ENCODE data around the gene RARA.
"Not testable (repeated sequence)": the region's sequence is repeated elsewhere in the genome, so short reads cannot be mapped to it uniquely, and the experiment has no call there.

The RARA gene

GRCh38 chr17:40299159-40299757 lies 9.7 kb upstream of the RARA start:
- not testable (repeated sequence) for FAIRE-seq

- FAIRE-seq = no peak
These were observed 7.7 kb upstream of the RARA start for GRCh38 chr17:40301315-40301714.

GRCh38 chr17:40303009-40303657 lies 5.8 kb upstream of the RARA start:
- peak; percentile 77 for FAIRE-seq

- FAIRE-seq = no peak
These were observed 5.0 kb upstream of the RARA start for GRCh38 chr17:40303708-40304551.

- not testable (repeated sequence) for FAIRE-seq
These were observed 4.5 kb upstream of the RARA start for GRCh38 chr17:40304552-40304863.

- not testable (repeated sequence) for FAIRE-seq
These were observed 4.1 kb upstream of the RARA start for GRCh38 chr17:40304866-40305265.

GRCh38 chr17:40306395-40306794 lies 2.6 kb upstream of the RARA start:
- FAIRE-seq = no peak

GRCh38 chr17:40307001-40307730 lies 1.8 kb upstream of the RARA start:
- FAIRE-seq = no peak

- FAIRE-seq = no peak
These were observed 1.2 kb upstream of the RARA start for GRCh38 chr17:40307740-40308239.

- no peak for FAIRE-seq
These were observed 1.1 kb downstream of the RARA start for GRCh38 chr17:40309949-40310510.

GRCh38 chr17:40310882-40311391 lies 2.0 kb downstream of the RARA start:
- no peak for FAIRE-seq

- FAIRE-seq = no peak
These were observed 2.6 kb downstream of the RARA start for GRCh38 chr17:40311575-40311974.

GRCh38 chr17:40312131-40312731 lies 3.3 kb downstream of the RARA start:
- FAIRE-seq = no peak

- FAIRE-seq = no peak
These were observed 4.1 kb downstream of the RARA start for GRCh38 chr17:40312893-40313667.

GRCh38 chr17:40313668-40314583 lies 4.9 kb downstream of the RARA start:
- no peak for FAIRE-seq

GRCh38 chr17:40314584-40314956 lies 5.6 kb downstream of the RARA start:
- no peak for FAIRE-seq

GRCh38 chr17:40315206-40315605 lies 6.2 kb downstream of the RARA start:
- FAIRE-seq = no peak

- no peak for FAIRE-seq
These were observed 6.9 kb downstream of the RARA start for GRCh38 chr17:40315678-40316570.
